NCI-H1092 (cell line): ENCODE data around the gene CHSY3.

ENCODE experiments used
- DNase-seq: peaks from one replicate; lab custom pipeline; 2025; lab: John Stamatoyannopoulos, UW

The CHSY3 gene

DNA sequence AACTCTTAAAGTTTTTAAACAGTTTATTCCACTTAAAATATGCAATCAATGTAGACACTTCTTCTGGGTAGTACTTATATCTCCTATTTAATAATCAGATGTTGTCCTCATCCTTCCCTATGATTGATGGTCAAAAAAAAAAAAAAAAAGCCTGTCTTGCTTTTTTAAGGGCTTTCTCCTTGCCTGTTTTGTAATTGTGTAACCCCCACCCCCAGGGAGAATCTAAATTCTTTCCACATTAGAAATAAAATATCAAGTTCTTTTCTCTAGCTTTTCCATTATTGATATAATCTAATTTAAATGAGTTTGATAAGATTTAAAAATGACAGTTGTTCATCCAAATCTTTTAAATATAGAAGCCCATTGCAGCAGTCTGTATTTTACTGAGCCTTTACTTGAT lies 119.7 kb downstream of the CHSY3 start:
- no peak for DNase-seq

DNA sequence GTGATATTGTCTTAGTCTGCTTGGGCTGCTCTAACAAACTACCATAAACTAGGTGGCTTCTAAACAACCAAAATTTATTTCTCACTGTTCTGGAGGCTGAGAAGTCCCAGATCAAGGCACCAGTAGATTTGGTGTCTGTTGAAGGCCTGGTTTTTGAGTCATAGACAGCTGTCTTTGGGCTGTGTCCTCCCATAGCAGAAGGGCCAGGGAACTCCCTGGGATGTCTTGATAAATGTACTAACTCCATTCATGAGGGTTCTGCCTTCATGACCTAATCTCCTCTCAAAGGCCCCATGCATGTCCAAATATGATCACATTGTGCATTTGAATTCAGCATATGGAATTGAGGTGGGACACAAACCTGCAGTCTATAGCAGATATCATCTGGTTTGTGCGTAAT lies 121.2 kb downstream of the CHSY3 start:
- no peak for DNase-seq

DNA sequence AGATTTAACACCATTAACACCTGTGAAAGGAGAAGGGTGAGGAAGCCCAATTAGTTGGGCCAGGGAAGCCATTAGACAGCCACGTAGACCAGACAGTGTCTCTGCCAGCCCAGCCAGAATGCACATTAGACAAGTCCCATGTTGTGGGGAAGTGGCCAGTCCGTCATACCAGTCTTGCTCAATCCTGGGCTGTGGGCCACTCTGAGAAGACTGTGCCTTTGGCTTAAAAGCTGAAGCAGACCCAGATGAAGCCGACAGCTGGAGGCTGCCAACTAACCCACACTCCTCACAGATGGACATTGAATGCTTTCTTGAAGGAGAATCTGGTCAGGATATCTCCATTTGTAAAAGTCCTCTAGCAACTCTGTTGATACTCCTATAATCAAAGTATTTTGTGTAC lies 128.5 kb downstream of the CHSY3 start:
- no peak for DNase-seq

DNA sequence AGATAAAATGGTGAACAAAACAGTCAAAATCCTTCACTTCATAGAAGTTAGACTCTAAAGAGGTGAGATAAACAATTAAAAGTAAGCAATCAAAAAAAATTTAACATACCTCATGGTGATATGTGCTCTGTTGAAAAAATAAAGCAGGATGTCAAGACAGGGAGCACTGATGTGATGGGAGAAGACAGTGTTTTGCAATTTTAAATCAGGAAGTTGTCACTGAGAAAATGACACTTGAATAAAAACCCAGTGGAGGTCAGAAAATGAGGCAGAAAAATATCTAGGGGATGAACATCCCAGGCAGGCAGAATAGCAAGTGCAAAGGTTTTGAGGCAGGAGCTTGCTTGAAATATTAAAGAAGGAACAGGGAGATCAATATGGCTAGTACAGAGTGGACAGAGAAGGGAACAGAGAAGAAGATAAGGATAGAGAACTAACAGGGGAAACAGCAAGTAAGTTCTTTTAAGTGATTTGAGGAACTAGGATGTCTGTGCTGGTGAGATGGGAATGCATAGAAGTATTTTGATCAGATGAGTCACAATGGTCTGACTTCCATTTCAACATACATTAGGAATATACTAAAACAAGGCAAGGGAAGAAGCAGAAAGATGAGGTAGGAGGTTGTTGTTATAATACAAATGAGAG lies 130.4 kb downstream of the CHSY3 start:
- no peak for DNase-seq

DNA sequence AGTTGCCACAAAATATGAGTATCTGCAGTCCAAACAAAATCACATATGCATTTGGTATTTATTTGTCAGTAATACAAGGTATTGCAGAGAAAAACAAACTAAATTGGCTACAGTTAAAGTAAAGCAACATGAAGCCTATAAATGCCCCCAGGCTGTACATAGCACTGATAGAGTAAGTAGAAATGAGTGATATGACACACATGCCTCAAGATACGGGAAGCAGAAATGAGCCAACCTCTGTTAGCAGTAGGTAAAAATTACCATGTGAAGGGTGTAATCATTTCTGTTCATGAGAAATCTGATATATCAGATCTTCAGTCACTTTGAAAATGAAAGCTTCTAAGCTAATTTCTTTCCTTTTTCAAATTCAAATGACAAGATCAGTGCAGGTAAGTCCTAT lies 131.1 kb downstream of the CHSY3 start:
- no peak for DNase-seq

DNA sequence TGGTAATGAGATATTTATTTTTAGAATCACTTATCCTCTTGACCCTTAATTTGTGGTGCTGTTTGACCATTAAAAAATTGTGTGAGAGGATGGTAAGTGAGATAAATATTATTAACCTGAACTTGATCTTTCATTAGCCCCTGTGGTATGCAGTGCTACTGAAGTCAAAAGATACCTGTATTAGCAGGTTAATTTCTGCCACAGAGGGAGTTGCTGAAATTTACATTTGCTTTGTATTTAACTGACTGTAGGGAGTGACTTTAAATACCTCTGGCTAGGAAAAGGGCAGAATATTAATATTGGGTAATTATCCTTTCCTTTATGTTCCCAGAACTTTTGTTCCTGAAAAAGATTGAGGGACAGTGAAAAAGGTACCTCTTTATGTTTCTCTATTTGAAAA lies 133.6 kb downstream of the CHSY3 start:
- no peak for DNase-seq

DNA sequence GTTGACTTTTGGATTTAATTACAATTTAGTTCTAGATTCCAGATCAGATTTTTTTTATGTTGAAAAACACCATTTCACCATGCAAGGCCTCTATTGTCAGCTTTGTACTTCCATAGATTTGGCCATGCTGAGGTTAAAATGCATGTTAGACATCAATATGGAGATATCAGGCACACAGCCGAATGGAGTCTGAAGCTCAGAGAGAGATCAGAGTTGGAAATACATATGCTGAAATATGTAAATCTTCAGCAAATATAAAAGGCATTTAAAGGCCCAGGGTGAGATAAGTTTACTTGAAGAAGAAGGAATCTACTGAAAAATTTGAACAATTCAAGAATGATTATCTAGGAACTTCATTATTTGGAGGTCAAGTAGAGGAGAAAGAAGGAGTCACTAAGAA lies 139.6 kb downstream of the CHSY3 start:
- no peak for DNase-seq

DNA sequence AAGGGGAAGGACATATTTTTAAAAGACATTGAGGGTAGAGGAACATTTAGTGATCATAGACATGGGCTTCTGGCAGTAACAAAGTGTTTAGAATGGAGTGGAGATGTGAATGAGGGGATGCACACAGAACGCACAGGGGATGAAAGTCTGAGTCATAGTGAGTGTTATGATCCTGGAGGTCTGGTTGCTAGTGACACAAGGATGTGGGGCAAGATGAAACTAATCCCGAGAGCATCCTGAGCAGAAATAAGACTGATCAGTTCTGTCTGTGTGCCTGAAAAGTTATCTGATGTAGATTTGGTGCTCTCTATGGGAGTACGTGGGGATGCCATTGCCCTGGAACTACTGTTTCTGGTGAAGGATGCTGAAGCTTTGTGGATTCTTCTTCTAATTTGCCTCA lies 141.1 kb downstream of the CHSY3 start:
- no peak for DNase-seq

DNA sequence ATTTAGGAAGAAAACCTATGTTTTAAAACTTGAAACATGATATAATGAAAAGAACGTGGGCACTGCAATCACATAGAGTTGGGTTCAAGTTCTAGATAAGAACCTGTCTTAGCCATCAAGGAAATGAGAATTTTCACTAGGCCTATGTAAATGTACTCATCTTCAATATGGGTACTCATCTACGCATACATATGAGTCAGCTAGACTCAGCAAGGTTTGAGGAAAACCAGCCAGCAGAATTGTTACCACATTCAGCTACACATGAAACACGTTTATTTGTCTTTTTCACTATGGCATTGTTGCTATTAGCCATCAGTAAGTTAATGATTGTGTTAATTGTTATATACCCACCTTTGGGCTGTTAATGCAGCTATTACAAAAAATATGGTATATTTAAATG lies 146.3 kb downstream of the CHSY3 start:
- DNase-seq, result no peak

DNA sequence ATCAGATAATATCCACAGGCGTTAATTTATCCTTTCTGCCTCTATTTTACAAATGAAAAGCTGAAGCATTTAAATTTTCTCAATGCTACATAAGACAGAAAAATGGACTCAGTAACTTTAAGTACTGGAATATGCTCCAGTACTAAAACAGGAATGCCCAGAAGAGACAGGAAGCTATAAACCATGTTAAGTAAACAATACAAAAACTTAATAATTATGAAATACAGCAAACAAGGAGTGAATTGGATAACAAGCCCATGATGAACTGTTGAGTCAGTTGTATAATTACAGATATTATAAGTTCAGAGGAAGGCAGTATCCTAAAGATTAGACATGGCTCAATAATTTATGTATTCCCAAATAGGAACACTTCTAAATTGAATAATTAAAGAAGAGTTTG lies 148.5 kb downstream of the CHSY3 start:
- DNase-seq, result no peak

DNA sequence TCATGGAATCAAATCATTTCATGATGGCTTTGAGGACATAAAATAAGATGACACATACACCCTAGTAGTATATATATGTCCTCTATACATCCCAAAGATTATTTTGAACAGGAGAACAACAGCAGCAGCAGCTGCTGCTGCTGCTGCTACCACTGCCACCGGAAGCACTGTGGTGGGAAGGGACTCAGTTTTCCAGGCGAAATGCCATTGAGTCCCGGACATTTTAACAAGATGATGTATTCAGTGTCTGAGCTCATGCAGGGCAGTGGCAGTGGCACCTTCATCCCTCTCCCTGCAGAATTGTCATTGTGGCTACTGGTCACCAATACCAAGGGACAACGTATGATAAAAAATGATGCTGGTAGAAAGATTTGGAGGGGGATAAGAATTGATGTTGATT lies 151.3 kb downstream of the CHSY3 start:
- DNase-seq, result no peak

DNA sequence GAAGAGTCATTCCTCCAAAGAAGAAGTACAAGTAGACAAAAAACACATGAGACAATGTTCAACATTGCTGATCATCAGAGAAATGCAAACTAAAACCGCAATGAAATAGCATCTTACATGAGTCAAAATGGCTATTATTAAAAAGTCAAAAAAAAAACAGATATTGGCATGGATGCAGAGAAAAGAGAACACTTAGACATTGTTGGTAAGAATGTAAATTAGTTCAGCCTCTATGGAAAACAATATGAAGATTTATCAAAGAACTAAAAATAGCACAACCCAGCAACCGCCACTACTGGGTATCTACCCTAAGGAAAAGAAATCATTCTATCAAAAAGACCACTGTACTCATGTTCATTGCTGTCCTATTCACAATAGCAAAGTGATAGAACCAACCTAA lies 157.5 kb downstream of the CHSY3 start:
- no peak for DNase-seq

DNA sequence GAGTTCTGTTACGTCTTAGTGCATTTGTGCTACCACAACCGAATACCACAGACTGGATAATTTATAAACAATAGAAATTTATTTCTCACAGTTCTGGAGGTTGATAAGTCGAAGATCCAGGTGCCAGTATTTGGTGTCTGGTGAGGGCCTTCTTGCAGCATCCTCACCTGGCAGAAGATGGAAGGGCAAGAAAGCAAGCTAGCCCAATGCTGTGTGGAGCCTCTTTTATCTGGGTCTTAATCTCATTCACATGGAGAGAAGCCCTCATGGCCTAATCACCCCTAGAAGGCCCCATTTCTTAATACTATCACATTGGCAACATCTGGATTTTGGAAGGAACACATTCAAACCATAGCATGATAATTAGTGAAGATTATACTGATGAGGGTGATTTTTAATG lies 159.3 kb downstream of the CHSY3 start:
- no peak for DNase-seq

DNA sequence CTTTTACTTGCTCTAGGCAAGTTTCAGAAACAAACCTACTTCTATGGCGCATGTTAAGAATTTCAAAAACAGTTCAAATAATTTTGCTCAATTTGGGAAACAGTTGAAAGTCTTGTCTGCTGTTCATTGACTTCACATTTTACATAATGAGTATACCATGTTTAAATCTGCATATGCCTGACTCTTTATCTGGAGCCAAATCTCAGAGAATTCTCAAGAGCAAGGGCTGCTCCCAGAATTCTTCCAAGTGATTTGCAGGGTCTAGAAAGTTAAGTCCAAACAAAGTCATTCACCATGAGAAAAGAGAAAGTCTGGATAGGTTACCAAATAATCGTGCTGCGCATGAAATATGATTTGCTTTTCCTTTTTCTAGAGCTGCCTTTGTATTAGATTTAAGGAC lies 160.2 kb downstream of the CHSY3 start:
- DNase-seq, result no peak

DNA sequence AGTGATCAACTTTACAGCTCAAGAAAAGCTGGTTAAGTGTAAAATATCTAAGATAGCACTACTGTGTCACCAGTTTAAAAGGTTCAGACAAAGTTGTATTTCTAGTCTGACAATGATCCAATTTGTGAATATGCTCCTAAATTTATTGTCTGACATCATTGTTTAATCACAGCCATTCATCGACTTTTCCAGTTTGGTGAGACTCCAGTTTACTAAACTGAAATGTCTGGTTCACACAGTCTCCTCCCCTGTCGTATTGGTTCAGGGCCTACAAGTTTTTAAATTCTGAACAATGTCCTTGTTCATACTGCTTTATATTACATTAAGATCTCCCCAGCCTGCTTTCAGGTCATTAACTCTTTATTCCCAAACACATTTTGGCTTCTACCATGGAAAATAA lies 161.4 kb downstream of the CHSY3 start:
- no peak for DNase-seq

DNA sequence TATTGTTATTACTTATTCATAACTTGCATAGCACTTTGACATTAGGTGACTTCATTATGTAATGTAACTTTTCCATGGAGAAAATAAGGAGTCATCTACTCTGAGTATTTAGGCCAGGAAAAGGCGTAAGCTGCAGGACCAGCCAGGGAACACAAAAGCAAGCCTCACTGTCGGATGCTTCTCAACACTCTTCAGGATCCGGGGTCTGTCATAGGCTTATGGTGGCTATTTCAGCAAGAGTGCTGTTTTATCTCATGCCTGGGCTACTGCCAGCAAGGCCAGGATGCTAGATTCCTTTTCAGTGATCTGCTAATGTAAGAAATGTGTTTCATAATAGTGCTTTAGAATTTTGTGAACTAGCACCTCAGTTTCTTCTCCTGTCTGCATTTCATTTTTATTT lies 162.4 kb downstream of the CHSY3 start:
- no peak for DNase-seq

DNA sequence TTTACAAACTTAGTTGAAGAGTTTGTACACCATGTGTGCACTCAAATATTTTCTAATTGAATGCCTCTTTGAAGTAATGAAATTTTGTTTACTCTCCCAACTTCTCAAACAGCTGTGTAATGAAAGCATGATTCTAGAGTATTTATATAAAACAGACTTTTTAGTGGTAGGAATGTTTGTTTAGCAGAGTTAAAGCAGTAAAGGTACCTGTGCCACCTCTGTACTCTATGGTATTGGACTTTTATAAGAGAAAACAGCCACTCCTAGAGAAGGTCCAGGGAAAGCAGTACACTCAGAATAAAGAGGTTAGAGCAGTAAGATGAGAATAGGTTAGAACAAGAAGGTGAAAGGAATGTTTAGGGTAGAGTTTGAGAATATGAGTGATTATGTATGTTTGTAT lies 163.1 kb downstream of the CHSY3 start:
- DNase-seq, result no peak

DNA sequence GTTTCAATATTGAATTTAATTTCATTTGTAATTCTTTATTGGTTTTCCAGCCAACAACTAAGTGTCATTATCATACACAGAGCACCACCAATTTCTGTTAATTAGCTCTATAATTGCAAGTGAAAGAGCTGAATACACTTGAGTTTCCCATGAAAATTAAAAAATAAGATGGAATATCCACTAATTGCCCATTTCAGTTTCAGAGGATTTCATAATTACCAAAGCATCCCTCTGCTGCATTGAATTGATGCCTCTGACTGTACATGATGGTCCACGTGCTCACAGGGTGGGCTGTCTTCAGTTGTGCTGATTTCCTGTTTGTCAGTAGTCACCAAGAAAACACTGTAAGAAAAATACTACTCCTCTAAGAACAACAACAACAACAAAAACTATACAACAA lies 163.8 kb downstream of the CHSY3 start:
- DNase-seq, result no peak

DNA sequence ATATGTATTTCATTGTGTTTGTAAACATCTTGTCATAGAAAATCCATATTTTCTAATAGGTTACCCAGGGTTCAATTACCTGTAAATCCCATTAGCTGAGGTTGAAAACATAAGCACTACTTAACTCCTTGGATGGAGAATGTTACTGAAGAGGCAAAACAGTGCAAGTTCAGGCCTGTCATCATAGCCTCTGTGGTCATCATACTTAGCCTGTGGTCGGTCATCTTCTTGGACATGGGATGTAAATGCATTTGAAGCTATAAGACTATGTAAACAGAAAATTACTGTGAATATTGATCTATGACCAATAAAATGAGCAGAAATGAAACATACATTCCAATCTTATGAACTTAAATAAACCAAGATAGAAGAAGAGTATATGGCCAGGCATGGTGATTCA lies 164.7 kb downstream of the CHSY3 start:
- DNase-seq, result no peak

DNA sequence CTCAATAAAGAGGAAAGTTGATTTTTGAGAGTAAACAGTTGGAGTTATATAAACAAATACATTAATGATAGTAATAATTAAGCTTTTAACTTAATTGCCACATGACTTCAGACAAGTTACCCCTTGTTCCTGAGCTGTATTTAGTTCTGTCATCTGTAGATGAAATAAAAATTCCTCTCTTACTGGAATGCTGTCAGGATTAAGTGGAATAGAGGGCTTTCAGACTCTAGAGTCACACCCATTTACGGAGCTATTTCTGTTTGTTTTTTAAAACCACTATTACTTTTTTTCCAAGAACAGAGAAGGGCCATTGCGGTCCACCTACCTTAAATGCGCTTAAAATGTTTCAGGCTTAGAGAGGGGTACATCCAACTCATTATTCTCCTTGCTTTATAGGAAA lies 170.6 kb downstream of the CHSY3 start:
- no peak for DNase-seq

DNA sequence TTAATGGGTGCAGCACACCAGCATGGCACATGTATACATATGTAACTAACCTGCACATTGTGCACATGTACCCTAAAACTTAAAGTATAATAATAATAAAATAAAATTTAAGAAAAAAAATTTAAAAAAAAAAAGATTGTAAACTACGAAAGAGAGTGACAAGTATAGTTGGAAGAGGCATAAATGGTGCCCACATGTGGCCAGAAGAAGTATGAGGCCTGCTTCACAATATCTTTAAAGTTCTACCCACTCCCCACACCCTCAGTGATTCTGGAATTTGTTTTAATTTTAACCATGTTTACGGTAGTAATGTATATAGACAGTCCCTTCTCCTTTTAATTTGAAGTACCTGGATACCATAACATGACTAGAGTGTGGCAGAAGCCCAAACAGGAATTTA lies 172.7 kb downstream of the CHSY3 start:
- no peak for DNase-seq

DNA sequence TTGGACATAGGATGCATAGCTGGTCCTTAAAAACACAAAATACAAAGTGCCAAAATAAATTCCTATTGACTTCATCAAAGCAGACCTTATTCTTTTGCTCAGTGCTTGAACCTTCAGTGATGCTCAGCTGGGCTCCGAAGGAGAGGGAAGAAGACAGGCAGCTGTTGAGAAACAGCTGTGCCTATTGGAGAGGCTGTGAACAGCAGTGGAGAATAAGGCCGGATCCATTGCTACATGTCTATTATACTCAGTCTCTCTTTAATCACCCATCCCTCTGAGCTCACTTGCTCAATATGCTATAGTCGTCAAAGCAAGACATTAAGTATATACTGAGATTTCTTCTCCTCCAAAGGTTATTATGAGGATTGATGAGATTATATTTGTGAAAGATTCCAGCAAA lies 174.4 kb downstream of the CHSY3 start:
- DNase-seq, result no peak

DNA sequence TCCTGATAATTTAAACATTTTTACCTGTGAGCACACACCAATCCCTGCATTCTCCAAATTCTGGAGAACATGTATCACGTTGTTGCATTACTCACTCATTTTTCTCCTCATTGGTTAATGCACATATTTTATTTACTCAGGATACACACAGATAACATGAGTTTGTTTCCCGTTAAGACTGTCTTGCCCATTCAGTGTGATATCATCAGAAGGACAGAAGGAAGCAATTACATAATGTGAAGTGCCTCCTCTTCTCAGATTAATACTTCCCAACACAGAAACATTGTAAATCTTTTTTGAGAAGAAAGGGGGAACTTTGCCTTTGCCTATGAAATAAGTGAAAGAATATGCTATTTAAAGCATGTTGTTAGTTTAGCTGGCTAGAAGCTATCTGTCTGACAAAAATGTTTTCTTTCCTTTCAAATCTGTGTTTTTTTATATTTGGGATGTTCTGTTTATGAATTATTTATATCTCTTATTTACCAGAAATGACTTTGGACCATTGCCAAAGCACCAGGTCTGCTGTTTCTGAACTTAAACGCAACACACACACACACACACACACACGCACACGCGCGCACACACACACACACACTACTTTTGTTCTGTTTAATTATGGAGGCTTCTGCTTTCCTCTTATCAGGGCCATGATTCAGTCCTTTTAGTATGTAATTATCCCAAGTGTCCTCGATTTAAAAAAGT lies 186.5 kb downstream of the CHSY3 start:
- no peak for DNase-seq

DNA sequence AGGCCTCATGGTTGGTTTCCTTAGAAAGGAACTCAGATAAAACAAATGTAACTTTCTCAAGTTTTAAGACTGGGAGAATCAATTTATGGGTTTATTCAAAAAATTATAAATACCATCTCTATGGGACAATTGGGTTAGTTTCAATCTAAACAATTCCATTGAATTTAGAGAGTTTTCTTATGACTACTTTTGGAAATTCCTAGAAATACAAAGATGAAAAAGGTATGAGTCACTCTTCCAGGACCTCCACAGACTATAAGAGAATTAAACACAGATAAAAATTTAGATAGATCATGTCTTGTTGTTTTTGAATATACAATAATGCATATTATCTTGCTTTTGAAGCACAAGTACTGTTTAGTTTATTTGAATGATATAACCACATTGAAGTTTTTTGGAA lies 188.7 kb downstream of the CHSY3 start:
- DNase-seq, result no peak
